Hepatic stellate cell (primary cell): ENCODE measurements around the gene SAC3D1.

Experiments
- DNase-seq: peaks from one replicate; pipeline ENCODE4 v3.0.0; 2011; ENCODE audit warnings: low spot score

The SAC3D1 gene

GRCh38 chr11:65026810-65027209 lies 14.2 kb upstream of the SAC3D1 start:
- no peak for DNase-seq

- DNase-seq, result peak; percentile 94
Observed at GRCh38 chr11:65027213-65028067, 13.6 kb upstream of the SAC3D1 start, which contains the start of gene SNX15. Gene SNX15, plus strand, starts transcription at chr11:65027439. Its CDS starts 99 bp downstream, at chr11:65027538.

GRCh38 chr11:65032216-65032615 lies 8.8 kb upstream of the SAC3D1 start:
- DNase-seq, result no peak

- DNase-seq, result no peak
Observed at GRCh38 chr11:65034423-65034822, 6.6 kb upstream of the SAC3D1 start.

DNA sequence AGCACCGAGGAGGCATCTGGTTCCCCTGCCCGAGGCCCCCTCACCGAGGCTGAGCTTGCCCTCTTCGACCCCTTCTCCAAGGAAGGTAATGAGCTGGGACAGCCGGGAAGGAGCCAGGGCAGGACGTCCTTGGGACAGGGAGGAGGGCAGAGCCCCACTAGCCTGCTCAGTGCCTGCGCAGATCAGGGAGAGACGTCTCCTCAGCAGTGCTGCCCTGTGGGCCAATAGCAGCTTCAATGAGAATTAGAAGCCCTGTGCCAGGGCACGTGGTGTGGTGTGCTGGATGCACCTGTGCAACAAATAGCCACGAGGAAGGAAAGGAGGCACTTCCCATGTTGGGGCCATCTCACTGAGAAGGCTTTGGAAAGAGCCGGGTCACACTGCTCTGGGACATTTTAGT lies 5.4 kb upstream of the SAC3D1 start:
- DNase-seq, result no peak

DNA sequence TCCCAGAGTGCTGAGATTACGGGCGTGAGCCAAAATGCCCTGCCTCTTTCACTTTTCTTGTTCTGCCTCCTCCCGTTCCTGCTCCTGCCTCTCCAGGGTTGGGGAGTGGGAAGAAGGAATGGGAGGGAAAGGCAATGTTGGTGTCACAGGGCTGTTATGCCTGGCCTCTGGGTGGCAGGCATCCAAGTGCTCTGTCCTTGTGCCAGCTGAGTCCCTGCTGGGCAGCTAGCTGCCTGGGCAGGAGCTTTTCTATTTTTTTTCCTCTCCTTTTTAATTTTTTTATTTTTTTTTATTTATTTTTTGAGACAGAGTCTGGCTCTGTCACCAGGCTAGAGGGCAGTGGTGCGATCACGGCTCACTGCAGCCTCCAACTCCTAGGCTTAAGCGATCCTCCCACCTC lies 4.1 kb upstream of the SAC3D1 start:
- DNase-seq, result no peak

GRCh38 chr11:65040520-65040846 lies 527 bp upstream of the SAC3D1 start:
- DNase-seq, result no peak

- no peak for DNase-seq
Observed at GRCh38 chr11:65042891-65043290, 1.9 kb downstream of the SAC3D1 start.

DNA sequence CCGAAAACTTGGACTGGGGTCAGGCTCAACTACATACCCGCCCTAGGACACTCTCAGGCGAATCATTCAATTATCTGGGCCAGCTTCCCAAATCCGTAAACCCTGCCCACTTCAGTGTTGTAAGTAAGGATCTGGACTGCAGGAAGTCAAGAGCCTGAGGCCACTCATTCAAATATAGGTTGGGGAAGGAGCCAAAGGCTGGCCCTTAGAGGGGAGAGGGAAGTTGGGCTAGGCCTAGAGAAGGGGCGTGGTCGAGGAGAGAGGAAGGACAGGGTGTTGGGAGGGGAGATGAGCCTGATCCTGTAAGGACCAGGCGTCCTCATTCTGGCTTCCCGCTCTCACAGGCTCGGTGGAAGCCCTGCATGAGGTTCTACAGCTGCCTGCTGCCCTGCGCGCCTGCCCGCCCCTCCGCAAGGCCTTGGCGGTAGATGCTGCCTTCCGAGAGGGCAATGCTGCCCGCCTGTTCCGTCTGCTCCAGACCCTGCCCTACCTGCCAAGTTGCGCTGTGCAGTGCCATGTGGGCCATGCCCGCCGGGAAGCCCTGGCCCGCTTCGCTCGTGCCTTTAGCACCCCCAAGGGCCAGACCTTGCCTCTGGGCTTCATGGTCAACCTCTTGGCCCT lies 3.0 kb downstream of the SAC3D1 start:
- no peak for DNase-seq

GRCh38 chr11:65045061-65045460 lies 4.1 kb downstream of the SAC3D1 start:
- DNase-seq, result no peak

DNA sequence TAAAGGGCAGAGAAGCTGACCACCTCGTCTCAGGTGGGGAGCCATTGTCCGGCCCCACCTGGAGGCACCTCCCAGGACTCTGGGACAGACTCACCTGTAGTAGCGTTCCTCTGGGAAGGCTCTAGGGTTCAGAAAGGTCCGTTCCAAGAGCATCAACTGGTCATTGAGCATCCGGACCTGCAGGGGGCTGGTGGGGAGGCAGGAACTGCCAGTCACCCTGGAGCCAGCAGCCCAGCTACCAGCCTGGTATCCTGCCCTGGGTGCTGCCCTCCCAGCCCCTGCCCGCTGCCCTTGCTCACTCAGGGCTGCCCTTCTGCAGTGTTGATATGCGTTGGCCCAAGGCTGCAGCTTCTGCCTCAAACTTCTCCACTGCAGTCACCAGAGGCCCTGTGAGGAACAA lies 4.7 kb downstream of the SAC3D1 start:
- DNase-seq, result no peak

- DNase-seq, result peak; percentile 36
Observed at GRCh38 chr11:65047581-65048422, 6.8 kb downstream of the SAC3D1 start.

DNA sequence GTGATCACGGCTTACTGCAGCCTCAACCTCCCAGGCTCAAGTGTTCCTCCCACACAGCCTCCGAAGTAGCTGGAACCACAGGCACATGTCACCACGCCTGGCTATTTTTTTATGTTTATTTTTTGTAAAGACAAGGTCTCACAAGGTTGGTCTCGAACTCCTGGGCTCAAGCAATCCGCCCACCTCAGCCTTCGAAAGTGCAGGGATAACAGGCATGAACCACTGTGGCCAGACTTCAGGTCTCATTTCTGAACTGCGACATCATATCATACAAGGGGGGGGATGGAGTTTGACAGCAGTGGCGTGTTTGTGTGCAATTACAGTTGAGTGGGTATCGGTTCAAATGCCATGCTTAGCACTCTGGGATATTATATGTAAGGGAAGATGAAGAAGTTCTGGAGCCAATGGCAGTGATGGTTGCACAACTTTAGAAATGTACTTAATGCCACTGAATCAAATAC lies 10.4 kb downstream of the SAC3D1 start:
- DNase-seq, result no peak

DNA sequence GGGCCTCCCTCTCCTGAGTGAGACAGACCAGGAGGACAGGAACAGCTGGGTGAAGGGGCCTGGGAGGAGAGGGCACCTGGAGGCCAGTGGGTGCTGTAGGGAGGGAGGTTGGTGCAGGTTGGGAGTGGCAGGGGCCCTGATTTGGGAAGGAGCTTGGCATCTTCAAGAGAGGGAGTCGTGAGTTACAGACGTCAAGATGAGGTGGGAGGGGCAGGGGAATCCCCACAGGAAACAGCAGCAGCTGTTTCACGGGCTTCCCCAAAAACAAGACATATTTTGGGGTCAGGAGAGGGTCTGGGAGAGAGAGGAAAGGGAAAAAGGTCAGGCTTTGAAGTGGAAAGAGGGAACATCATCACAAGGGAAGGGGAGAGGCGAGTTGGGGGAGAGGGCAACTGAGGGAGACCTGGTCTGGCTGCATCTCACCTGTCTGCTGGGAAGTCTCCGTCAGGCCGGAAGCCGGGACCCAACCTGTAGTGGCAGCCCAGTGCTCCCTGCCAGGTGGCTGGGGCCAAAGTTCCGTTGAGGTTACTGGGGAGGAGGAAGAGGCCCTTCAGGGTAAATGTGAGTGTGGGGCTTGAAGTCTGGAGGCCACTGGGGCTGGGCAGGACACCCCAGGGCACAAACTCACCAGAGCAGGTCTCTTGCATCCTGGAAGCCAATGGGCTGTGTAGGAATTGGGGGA lies 13.0 kb downstream of the SAC3D1 start:
- DNase-seq, result no peak

- no peak for DNase-seq
Observed at GRCh38 chr11:65055538-65055937, 14.5 kb downstream of the SAC3D1 start.

GRCh38 chr11:65056999-65057398 lies 16.0 kb downstream of the SAC3D1 start:
- DNase-seq, result no peak

DNA sequence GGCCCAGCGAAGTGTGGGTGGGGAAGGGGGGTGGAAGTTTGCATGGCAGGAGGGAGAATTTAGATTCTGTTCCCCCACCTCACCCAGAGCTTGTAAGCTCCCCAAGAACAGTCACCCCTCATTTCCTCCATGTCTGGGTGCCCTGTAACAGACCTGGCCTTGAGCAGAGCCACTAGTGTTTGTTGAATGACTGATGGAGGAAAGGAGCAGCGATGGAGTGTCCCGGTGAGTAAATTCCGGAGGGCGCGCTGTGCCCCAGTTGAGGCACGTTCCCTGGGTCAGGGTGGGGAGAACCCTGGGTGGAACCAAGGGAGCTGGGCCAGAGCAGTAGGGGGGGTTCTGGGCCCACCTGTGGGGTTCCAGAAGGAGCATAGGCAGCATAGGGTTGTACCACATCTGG lies 16.5 kb downstream of the SAC3D1 start:
- no peak for DNase-seq

DNA sequence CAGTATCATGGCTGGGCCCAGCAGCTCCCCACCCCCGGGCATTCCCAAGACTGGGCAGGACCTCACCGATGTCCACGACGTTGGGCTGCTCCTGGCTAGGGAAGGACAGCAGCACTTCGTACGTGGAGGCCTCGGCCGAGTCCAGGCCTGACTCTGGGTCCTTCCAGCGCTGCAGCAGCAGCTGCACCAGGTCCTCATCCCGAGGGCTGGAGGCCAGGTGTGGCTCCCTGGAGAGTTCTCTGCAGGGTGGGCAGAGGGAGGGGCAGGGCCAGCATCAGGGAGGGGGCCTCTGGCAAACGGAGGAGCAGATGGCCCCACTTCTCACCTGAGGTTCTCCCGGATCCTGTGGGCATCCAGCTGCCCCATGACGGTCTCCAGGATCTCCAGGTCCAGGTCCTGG lies 17.0 kb downstream of the SAC3D1 start:
- no peak for DNase-seq

DNA sequence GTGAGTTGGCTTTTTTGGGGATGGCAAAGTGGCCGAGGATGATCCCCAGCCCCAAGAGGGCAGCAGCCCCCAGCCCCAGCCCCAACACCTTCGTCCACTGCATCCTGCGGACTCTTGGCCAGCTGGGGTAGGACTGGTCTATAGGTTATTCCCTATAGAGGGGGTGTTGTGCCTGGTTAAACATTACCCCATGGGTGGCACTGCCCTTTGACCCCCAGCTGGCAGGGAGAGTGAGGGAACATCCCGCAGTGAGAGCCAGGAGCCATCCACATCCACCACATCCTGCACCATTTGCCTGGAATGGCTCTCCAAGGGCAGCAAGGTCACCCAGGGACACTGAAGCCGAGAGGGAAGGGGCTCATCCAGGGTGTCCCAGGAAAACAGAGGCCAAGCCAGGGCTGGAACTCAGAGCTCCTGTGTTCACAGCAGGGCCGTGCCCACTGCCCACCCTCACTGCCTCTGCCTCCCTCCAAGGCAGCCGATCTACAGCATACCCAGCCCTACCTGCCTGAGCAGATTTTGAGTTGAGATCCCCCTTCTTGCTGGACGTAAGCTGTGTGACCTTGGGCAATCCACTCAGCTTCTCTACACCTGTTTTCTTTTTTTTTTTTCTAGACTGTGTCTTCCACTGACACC lies 17.5 kb downstream of the SAC3D1 start, which contains the start of gene NAALADL1:
TSS of gene NAALADL1 (minus strand) at position 135 of the 636 bp plus-strand sequence. CDS start at position 103, 32 bp downstream.
- DNase-seq, result no peak

DNA sequence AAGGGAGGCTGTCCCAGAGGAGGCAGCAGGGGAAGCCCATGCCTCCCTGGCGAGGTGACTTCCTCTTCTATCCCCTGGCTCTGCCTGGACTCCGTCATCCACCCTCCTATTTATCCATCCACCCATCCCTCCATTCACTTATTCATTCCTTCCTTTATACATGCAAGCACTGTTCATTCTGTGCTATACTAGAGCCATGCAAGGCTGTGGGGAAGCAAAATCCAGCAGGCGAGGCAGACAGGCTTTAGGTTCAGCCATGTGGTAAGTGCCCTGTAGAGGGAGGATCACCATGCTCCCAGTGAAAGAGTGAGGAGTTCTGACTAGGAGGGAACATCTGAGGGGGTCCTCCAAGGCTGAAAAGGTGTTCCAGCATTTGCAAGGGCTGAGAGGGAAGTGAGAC lies 18.5 kb downstream of the SAC3D1 start:
- no peak for DNase-seq
